ENCODE results near the gene ZNF32.
A peak's percentile ranks its signal among the peaks of the same experiment; 100 is the strongest.

ZNF32 gene

GRCh38 chr10:43627942-43628341 is 20.7 kb downstream of the ZNF32 start:
- H3K27ac ChIP-seq (ENCODE audit: low read length), result no peak overlapping the region
- H3K27me3 ChIP-seq (replicated peaks; ENCODE audit: insufficient read depth, low read length), result no peaks in the 10 kb centered on the region
- no peak overlapping the region for H3K9ac ChIP-seq (ENCODE audit: low read length)
- H3K36me3 ChIP-seq (replicated peaks; ENCODE audit: insufficient read depth, low read length), result no peaks in the 10 kb centered on the region
- no peaks in the 10 kb centered on the region for H3K4me1 ChIP-seq (ENCODE audit: low read length)
- H2AFZ ChIP-seq (ENCODE audit: low read length), result no peak overlapping the region
- TF ChIP-seq CTCF (IDR thresholded peaks at IDR 0.05; ENCODE audit: low read length) (no peak), EZH2 (optimal IDR thresholded peaks at IDR 0.05; ENCODE audit: low read depth, low read length) (no peak), EZH2phosphoT487 (IDR thresholded peaks at IDR 0.05; ENCODE audit: low read length) (no peak)
- no peaks in the 10 kb centered on the region for H3F3A ChIP-seq (ENCODE audit: insufficient read depth, low read length)
- H3K4me2 ChIP-seq (ENCODE audit: low read depth, low read length), result no peak overlapping the region
- DNase-seq, result no peak
- H3K79me2 ChIP-seq (ENCODE audit: low read length), result no peaks in the 10 kb centered on the region
- no peaks in the 10 kb centered on the region for H3K9me3 ChIP-seq (replicated peaks; ENCODE audit: insufficient read depth, low read length)
- H3K9me2 ChIP-seq (replicated peaks; ENCODE audit: insufficient read depth, low read length), result no peaks in the 10 kb centered on the region
- no peaks in the 10 kb centered on the region for H4K20me1 ChIP-seq (ENCODE audit: insufficient read depth, low read length)
- H3K4me3 ChIP-seq (ENCODE audit: low read length), result no peak overlapping the region

GRCh38 chr10:43623351-43623750 is 25.3 kb downstream of the ZNF32 start:
- TF ChIP-seq EZH2 (optimal IDR thresholded peaks at IDR 0.05; ENCODE audit: low read depth, low read length), result no peak
- DNase-seq, result peak; percentile 45
- H4K20me1 ChIP-seq (ENCODE audit: insufficient read depth, low read length), result no peaks in the 10 kb centered on the region
- H3K27ac ChIP-seq (ENCODE audit: low read length), result no peak overlapping the region
- no peak overlapping the region for H3K4me3 ChIP-seq (ENCODE audit: low read length)
- H3F3A ChIP-seq (ENCODE audit: insufficient read depth, low read length), result no peaks in the 10 kb centered on the region
- H2AFZ ChIP-seq (ENCODE audit: low read length), result 0 out of 2 replicates have a peak overlapping the region, but pooled peaks have one; percentile 5
- H3K9me2 ChIP-seq (replicated peaks; ENCODE audit: insufficient read depth, low read length), result no peaks in the 10 kb centered on the region
- no peak overlapping the region for H3K9ac ChIP-seq (ENCODE audit: low read length)
- H3K79me2 ChIP-seq (ENCODE audit: low read length), result no peaks in the 10 kb centered on the region
- no peaks in the 10 kb centered on the region for H3K9me3 ChIP-seq (replicated peaks; ENCODE audit: insufficient read depth, low read length)
- H3K36me3 ChIP-seq (replicated peaks; ENCODE audit: insufficient read depth, low read length), result no peaks in the 10 kb centered on the region
- H3K27me3 ChIP-seq (replicated peaks; ENCODE audit: insufficient read depth, low read length), result no peaks in the 10 kb centered on the region
- H3K4me2 ChIP-seq (ENCODE audit: low read depth, low read length), result peak overlapping the region; percentile 22; the same call in 1 of the 2 replicates
- no peaks in the 10 kb centered on the region for H3K4me1 ChIP-seq (ENCODE audit: low read length)

GRCh38 chr10:43622038-43622437 is 26.6 kb downstream of the ZNF32 start:
- Histone ChIP-seq H3K9me2 (replicated peaks; ENCODE audit: insufficient read depth, low read length) (no peaks in the 10 kb centered on the region), H3K27me3 (replicated peaks; ENCODE audit: insufficient read depth, low read length) (no peaks in the 10 kb centered on the region), H3K27ac (ENCODE audit: low read length) (no peak overlapping the region), H4K20me1 (ENCODE audit: insufficient read depth, low read length) (no peaks in the 10 kb centered on the region), H3K9me3 (replicated peaks; ENCODE audit: insufficient read depth, low read length) (no peaks in the 10 kb centered on the region), H3K4me3 (ENCODE audit: low read length) (no peak overlapping the region), H3K9ac (ENCODE audit: low read length) (no peak overlapping the region), H3K4me1 (ENCODE audit: low read length) (no peaks in the 10 kb centered on the region), H2AFZ (ENCODE audit: low read length) (no peak overlapping the region), H3K4me2 (ENCODE audit: low read depth, low read length) (no peak overlapping the region), H3F3A (ENCODE audit: insufficient read depth, low read length) (no peaks in the 10 kb centered on the region), H3K79me2 (ENCODE audit: low read length) (no peaks in the 10 kb centered on the region), H3K36me3 (replicated peaks; ENCODE audit: insufficient read depth, low read length) (no peaks in the 10 kb centered on the region)
- TF ChIP-seq EZH2 (optimal IDR thresholded peaks at IDR 0.05; ENCODE audit: low read depth, low read length) (no peak), EZH2phosphoT487 (IDR thresholded peaks at IDR 0.05; ENCODE audit: low read length) (no peak), CTCF (IDR thresholded peaks at IDR 0.05; ENCODE audit: low read length) (no peak)
- no peak for DNase-seq

- Histone ChIP-seq H2AFZ (ENCODE audit: low read length) (no peak overlapping the region), H3K9me2 (replicated peaks; ENCODE audit: insufficient read depth, low read length) (no peaks in the 10 kb centered on the region), H3K9me3 (replicated peaks; ENCODE audit: insufficient read depth, low read length) (no peaks in the 10 kb centered on the region), H4K20me1 (ENCODE audit: insufficient read depth, low read length) (no peaks in the 10 kb centered on the region), H3K27ac (ENCODE audit: low read length) (no peak overlapping the region), H3K4me2 (ENCODE audit: low read depth, low read length) (no peak overlapping the region), H3F3A (ENCODE audit: insufficient read depth, low read length) (no peaks in the 10 kb centered on the region), H3K27me3 (replicated peaks; ENCODE audit: insufficient read depth, low read length) (no peaks in the 10 kb centered on the region), H3K4me3 (ENCODE audit: low read length) (no peak overlapping the region), H3K79me2 (ENCODE audit: low read length) (no peaks in the 10 kb centered on the region), H3K9ac (ENCODE audit: low read length) (no peak overlapping the region), H3K4me1 (ENCODE audit: low read length) (no peaks in the 10 kb centered on the region), H3K36me3 (replicated peaks; ENCODE audit: insufficient read depth, low read length) (peaks cover 5% of the 10 kb centered on the region; the same call in 1 of the 2 replicates)
- DNase-seq, result no peak
- TF ChIP-seq EZH2phosphoT487 (IDR thresholded peaks at IDR 0.05; ENCODE audit: low read length), result no peak
- TF ChIP-seq CTCF (IDR thresholded peaks at IDR 0.05; ENCODE audit: low read length), result no peak
- no peak for TF ChIP-seq EZH2 (optimal IDR thresholded peaks at IDR 0.05; ENCODE audit: low read depth, low read length)
Measured at GRCh38 chr10:43619368-43619767, 29.3 kb downstream of the ZNF32 start.
